ENCODE data around the gene DLX6. TPM values are rescaled to one million over a fixed set of nuclear protein-coding genes. Genes with fewer than 3 reads are reported as not detected.

The DLX6 gene
- total RNA-seq (2021) (17.9 and 19.3 TPM in 2 replicates), Bru-seq, nascent RNA (percentile 79 among the genes with signal in this experiment), BruChase-seq, experiment 1, labeled RNA remaining after a 2-hour chase (percentile 88 among the genes with signal in this experiment), BruChase-seq, experiment 2, labeled RNA remaining after a 6-hour chase (percentile 65 among the genes with signal in this experiment)
- long read RNA-seq, transcript DLX6-203 (2 exons, 666 nt): minor isoform, 5 of 30 reads
- long read RNA-seq, transcript DLX6-202 (3 exons, 2,304 nt): major isoform, 19 of 30 reads
- long read RNA-seq, partial matches to known transcripts: 5 of 30 reads
- long read RNA-seq, other reads (novel, unspliced or antisense): 1 of 30 reads

- peaks cover 14% of the 10 kb centered on the region for H3K36me3 ChIP-seq (ENCODE audit: insufficient read depth, low read length, poor library complexity, severe bottlenecking)
- peaks cover 16% of the 10 kb centered on the region for H3K4me1 ChIP-seq (ENCODE audit: insufficient read depth, low read length, poor library complexity, severe bottlenecking)
- H3K27me3 ChIP-seq (replicated peaks; ENCODE audit: insufficient read depth, low read depth, low read length, poor library complexity): peaks cover 5% of the 10 kb centered on the region
- POLR2A ChIA-PET (ENCODE audit: low non-redundant PET): interaction anchor here (0.6 kb wide), 1 partner anchor 14 kb away, joined by 5 read pairs; no protein-coding TSS in a partner anchor
- DNase-seq (ENCODE audit: low spot score): peak; percentile 97
- peak within 1 kb of the TSS; percentile 57 for H3K4me3 ChIP-seq (ENCODE audit: low read depth, low read length, poor library complexity, severe bottlenecking)
- intact Hi-C loops (cut with micrococcal nuclease; ENCODE audit: unreplicated experiment): loop anchor here (5.0 to 10.0 kb wide), 2 partner anchors 61 to 188 kb away; no protein-coding TSS in a partner anchor
- BruUV-seq (replicated peaks): TSS peak; percentile 19
- TF ChIP-seq CTCF (conservative IDR thresholded peaks at IDR 0.05; ENCODE audit: low read depth, low read length): no peak
- no peak for TF ChIP-seq EZH2 (IDR thresholded peaks at IDR 0.05; ENCODE audit: borderline replicate concordance, low read depth, low read length, poor library complexity, severe bottlenecking)
- H3K9me3 ChIP-seq (ENCODE audit: low read depth, low read length, poor library complexity, severe bottlenecking): no peaks in the 10 kb centered on the region
- CTCF ChIA-PET: interaction anchor here (1.3 to 1.5 kb wide), 2 partner anchors 19 to 22 kb away, joined by 4 to 9 read pairs; partner anchors contain the start of gene DLX5
- peak within 1 kb of the TSS; percentile 81 for H3K27ac ChIP-seq (ENCODE audit: low read depth, low read length, poor library complexity, severe bottlenecking)
These were observed at the start of gene DLX6 for GRCh38 chr7:97005183-97006054. Gene DLX6, plus strand, starts transcription at chr7:97005553. Its CDS starts 425 bp downstream, at chr7:97005978.

DNA sequence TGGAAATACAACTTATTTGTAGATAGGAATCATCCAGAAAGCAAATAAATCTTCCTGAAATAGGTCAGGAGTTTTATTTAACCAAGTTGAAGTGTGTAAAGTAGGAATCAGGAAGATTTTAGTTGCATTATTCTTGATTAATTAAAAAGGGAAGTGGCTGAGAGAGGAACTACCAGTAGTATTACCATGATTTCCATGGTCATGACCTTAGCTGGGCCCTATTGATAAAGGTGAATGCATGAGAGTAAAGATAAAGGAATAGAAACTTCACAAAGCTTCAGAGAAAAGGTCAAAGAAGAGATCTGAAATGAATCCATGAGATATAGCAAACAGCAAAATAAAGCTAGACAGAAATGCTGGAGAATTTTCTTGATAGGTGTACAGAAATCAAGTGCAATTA is 46.2 kb upstream of the DLX6 start:
- POLR2A ChIA-PET (ENCODE audit: low non-redundant PET): no interaction called here
- H3K9me3 ChIP-seq (ENCODE audit: low read depth, low read length, poor library complexity, severe bottlenecking): no peaks in the 10 kb centered on the region
- no TSS peak for BruUV-seq (replicated peaks)
- no peak overlapping the region for H3K4me3 ChIP-seq (ENCODE audit: low read depth, low read length, poor library complexity, severe bottlenecking)
- CTCF ChIA-PET: no interaction called here
- no peaks in the 10 kb centered on the region for H3K4me1 ChIP-seq (ENCODE audit: insufficient read depth, low read length, poor library complexity, severe bottlenecking)
- TF ChIP-seq CTCF (conservative IDR thresholded peaks at IDR 0.05; ENCODE audit: low read depth, low read length) (no peak), EZH2 (IDR thresholded peaks at IDR 0.05; ENCODE audit: borderline replicate concordance, low read depth, low read length, poor library complexity, severe bottlenecking) (no peak)
- H3K36me3 ChIP-seq (ENCODE audit: insufficient read depth, low read length, poor library complexity, severe bottlenecking): no peaks in the 10 kb centered on the region
- intact Hi-C loops (cut with micrococcal nuclease; ENCODE audit: unreplicated experiment): no loop called here
- no peak overlapping the region for H3K27ac ChIP-seq (ENCODE audit: low read depth, low read length, poor library complexity, severe bottlenecking)
- DNase-seq (ENCODE audit: low spot score): no peak
- no peaks in the 10 kb centered on the region for H3K27me3 ChIP-seq (replicated peaks; ENCODE audit: insufficient read depth, low read depth, low read length, poor library complexity)

GRCh38 chr7:96962221-96962885 is 43.0 kb upstream of the DLX6 start:
- TF ChIP-seq EZH2 (IDR thresholded peaks at IDR 0.05; ENCODE audit: borderline replicate concordance, low read depth, low read length, poor library complexity, severe bottlenecking) (no peak), CTCF (conservative IDR thresholded peaks at IDR 0.05; ENCODE audit: low read depth, low read length) (no peak)
- H3K4me1 ChIP-seq (ENCODE audit: insufficient read depth, low read length, poor library complexity, severe bottlenecking): no peaks in the 10 kb centered on the region
- H3K9me3 ChIP-seq (ENCODE audit: low read depth, low read length, poor library complexity, severe bottlenecking): no peaks in the 10 kb centered on the region
- no peak overlapping the region for H3K27ac ChIP-seq (ENCODE audit: low read depth, low read length, poor library complexity, severe bottlenecking)
- no peaks in the 10 kb centered on the region for H3K36me3 ChIP-seq (ENCODE audit: insufficient read depth, low read length, poor library complexity, severe bottlenecking)
- DNase-seq (ENCODE audit: low spot score): no peak
- no TSS peak for BruUV-seq (replicated peaks)
- no peaks in the 10 kb centered on the region for H3K27me3 ChIP-seq (replicated peaks; ENCODE audit: insufficient read depth, low read depth, low read length, poor library complexity)
- ChIA-PET CTCF (no interaction called here), POLR2A (ENCODE audit: low non-redundant PET) (no interaction called here)
- intact Hi-C loops (cut with micrococcal nuclease; ENCODE audit: unreplicated experiment): no loop called here
- H3K4me3 ChIP-seq (ENCODE audit: low read depth, low read length, poor library complexity, severe bottlenecking): no peak overlapping the region
